Measurements from ENCODE around the gene TLK2.
"Not testable (repeated sequence)": the region's sequence is repeated elsewhere in the genome, so short reads cannot be mapped to it uniquely, and the experiment has no call there.

DNA sequence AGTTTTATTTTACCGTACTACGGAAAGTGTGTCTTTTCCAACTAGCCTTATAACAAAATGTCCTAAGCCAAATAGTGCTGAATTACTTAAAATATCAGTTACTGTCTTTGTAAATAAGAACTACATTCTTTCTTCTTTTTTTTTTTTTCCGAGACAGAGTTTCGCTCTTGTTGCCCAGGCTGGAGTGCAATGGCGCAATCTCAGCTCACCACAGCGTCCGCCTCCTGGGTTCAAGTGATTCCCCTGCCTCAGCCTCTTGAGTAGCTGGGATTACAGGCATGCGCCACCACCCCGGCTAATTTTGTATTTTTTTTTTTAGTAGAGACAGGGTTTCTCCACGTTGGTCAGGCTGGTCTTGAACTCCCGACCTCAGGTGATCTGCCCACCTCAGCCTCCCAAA is 113.2 kb downstream of the TLK2 start:
- not testable (repeated sequence) for TF ChIP-seq POLR2A (IDR thresholded peaks at IDR 0.05)
- TF ChIP-seq, protein P1, sequence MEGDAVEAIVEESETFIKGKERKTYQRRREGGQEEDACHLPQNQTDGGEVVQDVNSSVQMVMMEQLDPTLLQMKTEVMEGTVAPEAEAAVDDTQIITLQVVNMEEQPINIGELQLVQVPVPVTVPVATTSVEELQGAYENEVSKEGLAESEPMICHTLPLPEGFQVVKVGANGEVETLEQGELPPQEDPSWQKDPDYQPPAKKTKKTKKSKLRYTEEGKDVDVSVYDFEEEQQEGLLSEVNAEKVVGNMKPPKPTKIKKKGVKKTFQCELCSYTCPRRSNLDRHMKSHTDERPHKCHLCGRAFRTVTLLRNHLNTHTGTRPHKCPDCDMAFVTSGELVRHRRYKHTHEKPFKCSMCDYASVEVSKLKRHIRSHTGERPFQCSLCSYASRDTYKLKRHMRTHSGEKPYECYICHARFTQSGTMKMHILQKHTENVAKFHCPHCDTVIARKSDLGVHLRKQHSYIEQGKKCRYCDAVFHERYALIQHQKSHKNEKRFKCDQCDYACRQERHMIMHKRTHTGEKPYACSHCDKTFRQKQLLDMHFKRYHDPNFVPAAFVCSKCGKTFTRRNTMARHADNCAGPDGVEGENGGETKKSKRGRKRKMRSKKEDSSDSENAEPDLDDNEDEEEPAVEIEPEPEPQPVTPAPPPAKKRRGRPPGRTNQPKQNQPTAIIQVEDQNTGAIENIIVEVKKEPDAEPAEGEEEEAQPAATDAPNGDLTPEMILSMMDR (IDR thresholded peaks at IDR 0.05) = not testable (repeated sequence)

Data from suprapubic skin (tissue), 3 donors.